Fibroblast of skin of back (primary cell): ENCODE data around the gene ANKS1B.
"Not testable (repeated sequence)": the region's sequence is repeated elsewhere in the genome, so short reads cannot be mapped to it uniquely, and the experiment has no call there.

Experiments
- DNase-seq: peaks from one replicate; pipeline ENCODE4 v3.0.0-alpha.2; 2013

ANKS1B gene

DNA sequence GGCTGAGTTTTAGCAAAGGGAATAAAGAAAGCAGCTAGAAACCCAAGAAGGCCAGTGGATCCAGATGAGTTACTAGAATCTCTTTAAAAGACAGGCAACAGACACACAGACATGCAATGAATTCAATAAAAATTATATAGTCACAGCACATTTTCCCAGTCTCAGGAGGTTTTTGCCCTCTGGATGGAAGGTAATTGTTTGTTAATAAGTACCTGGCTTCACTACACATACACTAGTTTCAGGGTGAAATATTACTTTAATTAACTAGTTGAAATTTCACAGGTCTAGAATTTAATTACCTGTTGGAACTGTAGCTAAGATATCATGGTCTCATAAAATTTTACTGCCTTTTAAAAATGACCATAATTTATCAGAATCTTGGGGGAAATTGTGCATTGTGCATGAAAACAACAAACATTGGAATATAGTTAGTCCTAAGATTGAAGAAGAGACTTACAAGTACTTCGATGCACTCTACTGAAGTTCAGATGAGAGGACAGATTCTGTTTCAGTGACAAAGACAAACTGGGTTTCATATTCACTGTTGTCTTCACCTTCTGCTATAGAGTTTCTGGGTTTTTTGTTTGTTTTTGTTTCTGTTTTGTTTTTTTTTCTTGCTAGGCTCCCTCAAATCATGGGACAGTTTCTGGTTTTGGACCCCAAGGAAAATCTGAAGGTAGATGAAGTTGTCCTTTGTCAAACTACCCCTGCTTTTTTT lies 614.2 kb downstream of the ANKS1B start:
- no peak for DNase-seq

DNA sequence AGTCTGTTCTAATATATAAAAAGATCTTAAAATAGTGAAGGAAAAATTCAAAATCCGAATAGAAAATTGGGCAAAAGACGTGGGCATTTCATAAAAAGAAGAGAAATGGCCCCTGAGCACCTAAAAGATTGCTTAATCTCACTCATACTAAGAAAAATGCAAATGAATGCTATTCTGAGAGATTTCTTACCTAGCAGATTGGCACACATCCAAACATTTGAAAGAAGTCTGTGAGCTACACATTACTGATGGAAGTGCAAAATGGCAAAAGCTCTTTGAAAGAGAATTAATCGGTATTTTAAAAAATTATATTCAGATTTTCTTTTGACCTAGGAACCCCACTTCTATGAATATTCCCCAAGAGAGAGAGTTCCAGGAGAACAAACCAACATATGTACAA lies 617.6 kb downstream of the ANKS1B start:
- DNase-seq = no peak

DNA sequence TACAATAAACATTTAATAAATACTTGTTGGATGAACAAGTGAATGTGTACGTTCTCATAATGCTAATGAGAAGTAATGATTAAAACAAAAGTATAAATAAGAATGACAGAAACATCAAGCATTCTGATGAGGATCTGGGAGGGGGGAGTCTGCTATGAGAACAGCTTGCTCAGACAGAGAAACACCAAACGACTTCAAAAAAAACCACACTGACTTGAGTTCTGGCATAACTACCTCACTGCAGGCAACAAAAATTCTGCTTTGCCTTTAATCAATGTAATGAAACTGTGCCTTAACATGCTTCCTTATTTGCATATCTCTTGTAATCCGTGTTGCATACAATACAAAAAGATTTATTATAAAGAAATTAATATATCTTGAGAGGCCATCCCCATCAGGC lies 632.5 kb downstream of the ANKS1B start:
- DNase-seq = no peak

- no peak for DNase-seq
Observed at GRCh38 chr12:99343960-99344359, 640.8 kb downstream of the ANKS1B start.

- no peak for DNase-seq
Observed at GRCh38 chr12:99339663-99340062, 645.1 kb downstream of the ANKS1B start.

DNA sequence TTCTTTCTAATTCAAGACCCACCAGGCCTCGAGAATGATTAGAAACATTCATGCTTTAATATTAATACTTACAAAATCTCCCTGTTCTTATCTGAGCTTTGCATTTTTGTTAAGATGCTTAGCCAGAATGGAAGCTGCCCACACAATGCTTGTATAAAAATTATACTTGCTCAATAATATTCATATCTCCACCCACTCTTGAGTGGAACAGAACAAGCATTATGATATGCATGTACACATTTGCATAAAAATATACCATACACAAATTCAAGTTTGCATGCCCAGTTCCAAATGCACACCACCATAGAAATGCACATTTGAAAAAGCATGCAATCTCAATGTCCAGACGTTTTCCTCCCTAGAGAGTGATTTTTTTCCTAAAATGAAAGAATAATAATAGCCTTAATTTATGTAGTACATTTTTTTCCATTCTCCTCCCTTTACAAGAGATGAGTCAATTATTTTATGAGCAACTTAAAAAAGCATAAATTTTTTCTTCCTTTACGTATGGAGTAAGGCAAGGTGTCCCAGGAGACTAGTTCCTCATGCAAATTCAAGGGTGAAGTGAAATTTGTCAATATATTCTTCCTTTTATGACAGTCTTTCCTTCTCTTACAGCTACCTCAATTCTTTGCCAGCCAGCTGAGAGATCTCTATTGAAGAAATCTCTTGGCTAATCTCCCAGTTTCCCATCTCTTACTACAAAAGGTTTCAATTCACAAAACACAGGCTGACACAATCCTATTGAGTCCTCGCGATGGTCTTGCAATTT lies 650.3 kb downstream of the ANKS1B start:
- DNase-seq = no peak

GRCh38 chr12:99332936-99333591 lies 651.7 kb downstream of the ANKS1B start:
- DNase-seq = no peak

DNA sequence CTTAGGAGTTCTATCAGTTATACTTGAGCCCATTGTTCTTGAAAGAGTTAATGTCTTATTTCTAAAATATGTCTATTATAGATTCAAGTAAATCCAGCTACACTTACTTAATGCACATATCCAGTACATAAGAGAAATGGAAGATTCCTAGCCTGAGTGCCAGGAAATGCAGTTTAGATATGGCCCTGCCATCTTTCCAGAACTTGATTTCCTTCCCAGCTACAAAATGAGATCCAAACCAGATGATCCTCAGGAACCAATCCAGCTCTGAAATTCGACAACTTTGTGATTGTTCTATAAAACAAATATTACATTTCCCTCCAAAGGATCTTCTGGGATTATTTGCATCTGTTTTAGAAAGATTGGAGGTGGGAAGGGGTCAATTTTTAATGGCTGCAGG lies 654.5 kb downstream of the ANKS1B start:
- DNase-seq = no peak

GRCh38 chr12:99321210-99321609 lies 663.5 kb downstream of the ANKS1B start:
- not testable (repeated sequence) for DNase-seq

- DNase-seq = no peak
Observed at GRCh38 chr12:99311373-99311772, 673.4 kb downstream of the ANKS1B start.

DNA sequence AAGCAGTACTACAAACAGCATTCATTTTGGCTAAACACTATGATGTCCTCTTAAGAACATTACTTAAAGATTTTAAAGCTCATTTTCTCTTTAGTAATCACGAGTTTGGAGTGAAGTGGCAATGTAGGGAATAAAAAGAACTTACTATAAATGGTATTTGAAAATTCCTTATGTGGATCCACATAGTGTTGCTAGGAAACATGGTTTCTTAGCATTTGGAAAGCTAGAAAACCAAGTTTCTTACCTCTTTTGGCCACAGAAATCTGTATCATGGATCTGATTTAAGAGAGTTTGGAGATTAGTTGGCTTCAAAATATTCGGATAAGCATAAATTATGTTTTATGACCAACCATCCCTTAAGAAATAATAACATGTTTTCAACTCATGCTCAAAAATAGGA lies 674.9 kb downstream of the ANKS1B start:
- DNase-seq = no peak

GRCh38 chr12:99302874-99303273 lies 681.9 kb downstream of the ANKS1B start:
- DNase-seq = no peak

DNA sequence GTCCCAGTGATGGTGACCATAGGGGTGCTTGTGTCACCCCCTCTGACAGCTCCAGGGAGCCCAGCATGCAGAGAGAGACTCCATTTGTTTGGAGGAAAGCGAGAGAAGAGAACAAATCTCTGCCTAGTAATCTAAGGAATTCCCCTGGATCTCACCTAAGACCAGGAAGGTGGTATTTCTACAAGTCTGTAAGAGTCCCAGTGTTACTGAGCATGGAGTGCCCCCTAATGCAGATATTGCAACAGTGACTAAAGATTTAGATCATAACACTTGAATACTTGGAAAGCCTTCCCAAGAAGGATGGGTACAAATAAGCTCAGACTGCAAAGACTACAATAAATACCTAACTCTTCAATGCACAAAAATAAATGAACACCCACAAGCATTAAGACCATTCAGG lies 697.6 kb downstream of the ANKS1B start:
- DNase-seq = no peak

GRCh38 chr12:99284161-99284560 lies 700.6 kb downstream of the ANKS1B start:
- DNase-seq = no peak

GRCh38 chr12:99282624-99283023 lies 702.1 kb downstream of the ANKS1B start:
- DNase-seq = no peak

DNA sequence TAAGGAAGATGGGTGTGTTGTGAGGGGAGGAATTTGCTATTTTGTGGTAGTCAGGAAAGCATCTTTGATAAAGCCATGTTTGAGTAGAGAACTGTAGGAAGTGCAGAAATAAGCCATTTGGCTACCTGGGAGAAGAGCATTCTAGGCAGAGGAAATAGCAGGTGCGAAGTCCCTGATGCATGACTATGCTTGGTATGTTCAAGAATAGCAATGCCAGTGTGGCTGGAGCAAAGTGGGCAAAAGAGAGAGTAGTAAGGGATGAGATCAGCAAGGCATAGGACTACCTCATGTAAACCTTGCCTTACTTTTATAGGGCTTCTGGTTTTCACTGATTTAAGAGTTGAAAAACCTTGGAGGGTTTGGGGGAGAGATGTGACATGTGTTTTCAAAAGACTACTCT lies 702.6 kb downstream of the ANKS1B start:
- DNase-seq = no peak

DNA sequence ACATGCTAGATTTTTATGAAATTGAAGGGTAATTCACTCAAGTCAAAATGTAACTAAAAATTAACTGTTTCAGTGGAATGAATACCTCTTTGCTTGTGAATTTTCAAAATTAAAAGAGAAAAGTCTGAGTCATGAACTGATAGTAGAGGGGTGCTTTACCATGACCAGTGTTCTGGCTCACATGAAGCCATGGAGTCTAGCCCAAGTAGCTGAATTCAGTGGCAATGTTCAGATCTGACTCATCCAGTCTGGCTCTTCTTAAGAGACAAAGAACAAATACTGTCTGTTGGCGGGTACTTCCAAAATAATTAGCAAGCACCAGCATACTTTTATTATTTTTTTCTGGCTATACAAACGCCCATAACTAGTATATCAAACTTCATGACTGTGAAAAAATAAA lies 703.5 kb downstream of the ANKS1B start:
- no peak for DNase-seq

DNA sequence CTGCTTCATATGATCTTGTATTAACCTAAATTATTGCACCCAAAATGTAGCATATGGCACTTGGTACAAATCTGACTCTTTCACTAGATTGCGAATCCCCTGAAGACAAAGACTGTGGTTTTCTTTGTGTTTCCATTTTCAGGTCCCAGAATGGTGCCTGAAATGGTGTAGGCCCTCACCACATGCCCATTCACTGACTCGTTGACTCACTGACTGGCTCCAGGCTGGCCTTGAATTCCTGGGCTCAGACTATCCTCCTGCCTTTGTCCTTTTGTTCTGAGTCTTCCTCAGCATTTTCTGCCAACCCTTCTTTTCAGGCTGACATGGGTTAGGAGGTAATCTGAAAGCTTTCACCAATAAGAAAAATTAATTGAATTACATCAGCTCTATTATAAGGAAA lies 705.8 kb downstream of the ANKS1B start:
- no peak for DNase-seq

DNA sequence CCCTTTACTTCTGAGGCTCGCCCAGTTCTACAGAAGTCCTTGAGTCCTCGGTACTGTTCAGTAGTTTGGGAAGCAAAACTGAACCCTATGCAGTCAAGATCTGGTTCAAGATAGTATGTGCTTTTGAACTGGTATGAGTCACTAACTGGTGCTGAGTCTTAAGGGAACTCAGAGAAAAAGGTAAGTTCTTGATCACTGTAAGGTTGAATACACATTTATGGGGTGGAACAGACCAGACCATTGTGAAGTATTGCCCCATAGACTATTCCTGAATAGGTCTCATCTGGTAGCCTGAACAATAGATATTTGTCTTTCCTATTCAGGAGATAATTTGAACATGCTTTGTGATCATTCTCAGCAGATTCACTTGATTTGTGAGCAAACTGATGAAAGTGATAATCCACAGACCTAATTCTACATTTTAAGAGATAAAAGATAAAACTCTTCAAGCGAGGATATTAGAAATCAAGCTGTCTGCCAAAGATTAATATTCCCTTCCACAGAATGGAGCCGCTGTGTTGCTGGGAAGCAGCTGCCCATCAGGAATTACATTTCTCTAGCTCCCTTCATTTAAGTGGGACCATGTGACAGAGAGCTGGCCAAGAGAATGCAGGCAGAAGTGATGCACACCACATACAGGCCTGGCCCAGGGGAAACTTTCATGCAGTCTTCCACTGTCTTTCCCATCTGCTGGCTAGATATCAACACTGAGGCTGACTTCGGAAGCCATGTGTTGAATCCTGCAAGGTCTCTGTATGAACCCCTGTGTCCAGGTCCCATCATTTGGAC lies 707.0 kb downstream of the ANKS1B start:
- DNase-seq = no peak

- no peak for DNase-seq
Observed at GRCh38 chr12:99271071-99271470, 713.7 kb downstream of the ANKS1B start.

- DNase-seq = no peak
Observed at GRCh38 chr12:99267038-99267437, 717.7 kb downstream of the ANKS1B start.

GRCh38 chr12:99265648-99266047 lies 719.1 kb downstream of the ANKS1B start:
- no peak for DNase-seq

DNA sequence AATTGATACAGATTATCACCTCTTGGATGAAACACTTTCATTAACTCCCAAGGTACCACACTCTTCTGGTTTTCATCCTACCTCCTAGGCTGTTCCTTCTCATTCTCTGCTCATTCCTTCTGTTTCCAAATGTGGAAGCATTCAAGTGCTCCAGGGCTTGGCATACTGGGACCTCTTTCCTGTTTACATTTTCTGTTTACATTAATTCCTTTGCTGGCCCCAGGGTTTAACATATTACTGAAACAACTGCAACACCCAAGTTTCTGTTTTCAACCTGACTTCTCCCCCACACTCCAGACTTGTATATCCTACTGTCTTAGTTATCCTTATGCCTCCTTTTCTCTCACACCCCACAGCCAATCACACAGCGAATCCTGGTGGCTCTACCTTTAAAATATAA lies 723.5 kb downstream of the ANKS1B start:
- DNase-seq = no peak
